Osteocyte (in vitro differentiated cells): Measurements from ENCODE around the gene VBP1. TPM values are rescaled to one million over a fixed set of nuclear protein-coding genes. Genes with fewer than 3 reads are reported as not detected.
A peak's percentile ranks its signal among the peaks of the same experiment; 100 is the strongest.
"Not testable (repeated sequence)": the region's sequence is repeated elsewhere in the genome, so short reads cannot be mapped to it uniquely, and the experiment has no call there.

Source experiments
- DNase-seq: peaks from one replicate; pipeline ENCODE4 v3.0.0; 2021; ENCODE audit warnings: mixed read lengths; ENCODE audit not compliant: unreplicated experiment; ENCODE audit errors: extremely low spot score
- H3K27ac Mint-ChIP-seq: one replicate; pipeline ENCODE4 v1.8.0; 2021; ENCODE audit warnings: mild to moderate bottlenecking, mixed read lengths; ENCODE audit not compliant: unreplicated experiment
- H3K27me3 Mint-ChIP-seq: one replicate; pipeline ENCODE4 v1.8.0; 2021; ENCODE audit warnings: mixed read lengths; ENCODE audit not compliant: unreplicated experiment
- H3K36me3 Mint-ChIP-seq: one replicate; pipeline ENCODE4 v1.8.0; 2021; ENCODE audit warnings: mixed read lengths; ENCODE audit not compliant: unreplicated experiment
- H3K4me1 Mint-ChIP-seq: one replicate; pipeline ENCODE4 v1.8.0; 2021; ENCODE audit warnings: mixed read lengths; ENCODE audit not compliant: unreplicated experiment
- H3K4me3 Mint-ChIP-seq: one replicate; pipeline ENCODE4 v1.8.0; 2021; ENCODE audit warnings: mild to moderate bottlenecking, moderate library complexity, mixed read lengths; ENCODE audit not compliant: unreplicated experiment
- H3K9me3 Mint-ChIP-seq: one replicate; pipeline ENCODE4 v1.8.0; 2021; ENCODE audit warnings: mixed read lengths; ENCODE audit not compliant: unreplicated experiment
- CTCF ChIP-seq: fragments of 200-600 bp; sonication (generic); IDR thresholded peaks from 2 replicates; pipeline ENCODE4 v1.5.0; 2021; ENCODE audit warnings: antibody characterized with exemption, mild to moderate bottlenecking, moderate library complexity
- total RNA-seq: library from RNA; stranded (reverse); gene quantifications from 2 replicates; pipeline ENCODE4 v1.2.1, GENCODE V29; 2021

Gene VBP1
- total RNA-seq, 1 donor from 2014 or later = 34.8 TPM

GRCh38 chrX:155213731-155214130, 2.5 kb upstream of the VBP1 start:
- no peak overlapping the region for H3K27ac Mint-ChIP-seq
- H3K4me1 Mint-ChIP-seq = peaks cover 14% of the 10 kb centered on the region
- no peak for DNase-seq
- H3K27me3 Mint-ChIP-seq = no peaks in the 10 kb centered on the region
- H3K9me3 Mint-ChIP-seq = peaks cover 7% of the 10 kb centered on the region
- no peak overlapping the region for H3K4me3 Mint-ChIP-seq
- no peaks in the 10 kb centered on the region for H3K36me3 Mint-ChIP-seq
- no peak for TF ChIP-seq CTCF

GRCh38 chrX:155215443-155216178, 649 bp upstream of the VBP1 start:
- no peak for DNase-seq
- Mint-ChIP-seq H3K27me3 (no peaks in the 10 kb centered on the region), H3K36me3 (no peaks in the 10 kb centered on the region), H3K4me3 (peak overlapping the region; percentile 79), H3K9me3 (peaks cover 7% of the 10 kb centered on the region), H3K27ac (peak overlapping the region; percentile 77), H3K4me1 (peaks cover 17% of the 10 kb centered on the region)
- TF ChIP-seq CTCF = no peak

DNA sequence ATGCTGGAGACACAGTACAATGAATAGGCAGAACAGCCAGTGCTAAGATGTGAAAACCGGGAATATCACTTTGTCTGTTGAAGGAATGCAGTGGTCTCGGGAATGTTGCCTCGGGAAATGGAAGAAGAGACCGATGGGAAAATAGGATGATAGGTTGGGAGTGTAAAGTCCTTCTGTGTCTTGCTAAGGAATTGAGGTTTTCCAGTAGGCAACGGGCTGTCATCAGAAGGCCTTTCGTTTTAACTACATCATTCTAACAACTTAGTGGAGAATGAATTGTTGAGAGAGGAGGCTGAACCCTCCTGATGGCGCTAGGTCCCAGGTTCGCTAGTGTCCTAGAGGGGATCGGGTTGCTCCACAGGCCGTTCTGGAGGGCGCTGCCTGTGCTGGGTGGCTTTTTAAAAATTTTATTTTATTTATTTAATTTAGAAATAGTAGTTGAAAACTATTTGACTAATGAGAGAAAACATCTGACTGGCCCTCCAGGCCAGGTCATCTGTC, 730 bp downstream of the VBP1 start:
- Mint-ChIP-seq H3K27ac (peak overlapping the region; percentile 77), H3K9me3 (peaks cover 7% of the 10 kb centered on the region), H3K36me3 (no peaks in the 10 kb centered on the region), H3K27me3 (no peaks in the 10 kb centered on the region), H3K4me1 (peaks cover 17% of the 10 kb centered on the region), H3K4me3 (peak overlapping the region; percentile 79)
- TF ChIP-seq CTCF = no peak
- no peak for DNase-seq

GRCh38 chrX:155218777-155219176, 2.5 kb downstream of the VBP1 start:
- Mint-ChIP-seq H3K4me3 (no peak overlapping the region), H3K27me3 (no peaks in the 10 kb centered on the region), H3K36me3 (no peaks in the 10 kb centered on the region), H3K27ac (no peak overlapping the region), H3K9me3 (peaks cover 7% of the 10 kb centered on the region), H3K4me1 (peaks cover 17% of the 10 kb centered on the region)
- no peak for TF ChIP-seq CTCF
- DNase-seq = no peak

DNA sequence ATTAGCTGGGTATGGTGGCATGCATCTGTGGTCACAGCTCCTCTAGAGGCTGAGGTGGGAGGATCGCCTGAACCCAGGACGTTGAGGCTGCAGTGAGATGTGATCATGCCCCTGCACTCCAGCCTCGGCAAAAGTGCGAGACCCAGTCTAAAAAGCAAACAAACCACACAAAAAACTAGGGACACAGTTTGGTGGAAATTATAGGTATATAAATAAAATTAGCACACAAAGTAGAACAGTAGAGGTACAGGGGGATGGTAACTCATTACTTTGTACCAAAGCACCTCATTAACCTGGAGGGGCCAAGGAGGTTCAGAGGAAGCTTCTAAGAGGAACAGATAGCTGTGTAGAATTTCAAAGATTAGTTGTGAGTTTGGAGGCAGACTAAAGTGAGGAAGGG, 5.1 kb downstream of the VBP1 start:
- Mint-ChIP-seq H3K27ac (no peak overlapping the region), H3K9me3 (no peaks in the 10 kb centered on the region), H3K4me3 (no peak overlapping the region), H3K27me3 (no peaks in the 10 kb centered on the region), H3K4me1 (peaks cover 16% of the 10 kb centered on the region), H3K36me3 (peaks cover 2% of the 10 kb centered on the region)
- TF ChIP-seq CTCF = no peak
- no peak for DNase-seq

- H3K27me3 Mint-ChIP-seq, H3K27ac Mint-ChIP-seq, H3K36me3 Mint-ChIP-seq, H3K4me3 Mint-ChIP-seq, H3K9me3 Mint-ChIP-seq, DNase-seq: not testable (repeated sequence)
- peaks cover 12% of the 10 kb centered on the region for H3K4me1 Mint-ChIP-seq
Measured at GRCh38 chrX:155223746-155224145, 7.5 kb downstream of the VBP1 start.
